ENCODE data around the gene SVOPL.

SVOPL gene

DNA sequence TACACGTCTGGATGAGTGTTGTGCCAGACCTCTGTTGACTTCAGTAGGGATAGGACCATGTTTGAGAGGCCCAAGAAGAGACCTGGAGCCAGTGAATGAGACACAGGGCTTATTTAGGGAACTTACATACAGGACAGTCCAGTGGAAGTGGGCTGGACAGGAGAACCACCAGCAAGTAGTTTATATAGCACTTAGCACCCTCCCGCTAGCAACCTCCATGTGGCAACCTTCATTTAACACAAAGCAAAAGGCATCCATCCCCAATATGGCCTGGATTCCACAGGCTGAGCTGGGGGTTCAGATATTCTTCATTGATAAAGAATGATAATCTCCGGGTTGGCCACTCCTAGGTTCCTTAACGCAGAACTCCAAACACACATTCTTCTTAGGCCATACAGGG, 147.4 kb downstream of the SVOPL start:
- no peak for DNase-seq

DNA sequence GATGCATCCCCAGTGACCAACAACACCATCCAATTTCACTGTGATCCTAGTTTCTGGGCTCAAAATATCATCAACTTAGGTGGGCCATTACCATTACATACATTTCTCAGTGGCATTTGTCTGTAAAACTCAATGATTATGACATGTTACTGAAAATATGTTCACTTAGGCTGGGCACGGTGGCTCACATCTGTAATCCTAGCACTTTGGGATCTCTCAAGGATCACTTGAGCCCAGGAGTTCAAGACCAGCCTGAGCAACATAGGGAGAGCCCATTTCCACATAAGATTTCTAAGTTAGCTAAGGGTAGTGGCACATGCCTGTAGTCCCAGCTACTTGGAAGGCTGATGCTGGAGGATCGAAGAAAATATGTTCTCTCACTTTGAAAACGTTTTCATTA, 150.1 kb downstream of the SVOPL start:
- DNase-seq, result no peak

DNA sequence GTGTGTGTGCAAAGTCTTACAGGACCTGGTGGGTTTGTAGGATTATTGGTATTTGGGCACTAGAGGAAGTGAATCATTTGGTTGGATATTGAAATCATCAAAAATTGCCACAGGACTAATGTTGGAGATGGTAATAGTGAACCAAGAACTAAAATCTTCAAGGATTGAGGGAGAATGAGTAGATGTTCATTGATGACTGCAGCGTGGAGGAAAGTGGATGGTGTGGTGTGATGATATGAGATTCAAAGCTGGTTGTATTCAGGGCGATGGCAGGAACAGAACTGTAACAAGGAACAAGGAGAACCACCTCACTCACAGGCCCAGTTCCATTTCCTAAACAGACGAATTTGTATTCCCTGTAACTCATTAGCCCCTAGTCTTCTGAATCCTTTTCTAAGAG, 150.8 kb downstream of the SVOPL start:
- DNase-seq, result no peak

DNA sequence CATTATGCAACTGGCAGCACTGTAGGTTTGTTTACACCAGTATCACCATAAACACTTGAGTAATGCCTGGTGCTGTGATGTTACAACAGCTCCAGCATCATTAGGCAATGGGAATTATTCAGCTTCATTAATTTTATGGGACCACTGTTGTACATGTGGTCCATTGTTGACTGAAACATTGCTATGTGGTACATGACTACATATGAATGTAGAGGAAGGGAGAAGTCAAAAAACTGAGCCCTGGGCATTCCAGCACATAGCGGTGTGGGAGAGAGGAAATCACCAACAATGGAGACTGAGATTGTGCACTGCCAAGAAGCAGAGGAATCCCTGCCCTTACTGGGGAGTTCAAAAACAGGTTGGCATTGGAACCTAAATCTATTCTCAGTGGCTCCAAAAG, 152.1 kb downstream of the SVOPL start:
- no peak for DNase-seq

DNA sequence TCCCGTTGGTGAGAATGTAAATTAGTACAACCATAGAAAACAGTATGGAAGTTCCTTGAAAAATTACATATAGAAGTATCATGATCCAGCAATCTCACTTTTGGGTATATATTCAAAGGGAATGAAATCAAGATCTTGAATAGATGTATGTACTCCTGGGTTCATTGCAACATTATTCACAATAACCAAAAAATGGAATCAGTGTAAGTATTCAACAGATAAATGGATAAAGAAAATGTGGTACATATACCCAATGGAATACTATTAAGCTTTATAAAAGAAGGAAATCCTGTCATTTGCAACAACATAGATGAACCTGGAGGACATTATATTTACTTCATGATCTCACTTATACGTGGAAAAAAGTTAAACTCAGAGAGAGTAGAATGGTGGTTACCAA, 154.3 kb downstream of the SVOPL start:
- DNase-seq, result no peak

DNA sequence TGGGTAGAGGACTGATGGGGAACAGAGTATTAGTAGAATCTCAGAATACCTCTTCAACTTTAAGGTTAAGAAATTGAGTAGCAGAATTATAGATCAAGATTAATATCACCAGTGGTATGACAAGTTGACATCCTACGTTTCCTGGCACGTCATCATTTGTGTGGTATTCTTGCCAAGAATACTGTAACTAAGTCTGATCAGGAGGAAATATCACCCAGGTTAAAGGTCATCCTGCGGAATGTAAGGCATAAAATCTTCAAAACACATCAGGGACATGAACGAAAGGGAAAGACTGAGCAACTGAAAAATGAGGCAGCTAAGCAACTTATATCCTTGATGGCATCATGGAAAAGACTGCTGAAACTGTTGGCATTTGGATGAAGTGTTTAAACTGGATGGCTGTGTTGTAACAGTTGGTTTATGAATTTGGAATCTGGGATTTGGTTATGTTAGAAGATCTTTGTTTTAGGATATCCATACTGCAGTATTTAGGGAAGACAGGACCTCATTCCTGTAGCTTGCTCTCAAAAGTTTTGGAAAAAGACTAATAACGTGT, 155.0 kb downstream of the SVOPL start:
- no peak for DNase-seq

DNA sequence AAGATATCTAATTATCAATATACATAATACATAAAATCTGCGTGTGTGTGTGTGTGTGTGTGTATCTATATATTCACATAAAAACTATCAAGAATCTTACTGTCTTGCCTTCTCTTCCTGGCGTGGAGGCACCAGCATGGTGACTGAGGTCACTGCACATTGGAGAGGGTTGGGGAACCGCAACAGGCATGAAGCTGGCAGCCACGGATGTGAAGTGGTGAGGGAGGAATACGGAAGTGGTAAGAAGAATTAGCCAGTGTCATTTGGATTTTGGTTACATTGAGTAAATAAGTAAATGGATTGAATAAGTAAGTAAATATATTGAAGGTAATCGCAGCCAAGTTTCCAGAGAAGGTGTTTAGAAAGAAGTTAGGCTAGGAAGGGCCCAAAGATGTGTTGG, 156.0 kb downstream of the SVOPL start:
- DNase-seq, result no peak
